ENCODE results near the gene RSPH6A. TPM values are rescaled to one million over a fixed set of nuclear protein-coding genes. Genes with fewer than 3 reads are reported as not detected.

Gene RSPH6A
- total and polyA plus RNA-seq, 2 of the 4 experiments (the other 2 are of a cell fraction): under 0.01 to 0.09 TPM

DNA sequence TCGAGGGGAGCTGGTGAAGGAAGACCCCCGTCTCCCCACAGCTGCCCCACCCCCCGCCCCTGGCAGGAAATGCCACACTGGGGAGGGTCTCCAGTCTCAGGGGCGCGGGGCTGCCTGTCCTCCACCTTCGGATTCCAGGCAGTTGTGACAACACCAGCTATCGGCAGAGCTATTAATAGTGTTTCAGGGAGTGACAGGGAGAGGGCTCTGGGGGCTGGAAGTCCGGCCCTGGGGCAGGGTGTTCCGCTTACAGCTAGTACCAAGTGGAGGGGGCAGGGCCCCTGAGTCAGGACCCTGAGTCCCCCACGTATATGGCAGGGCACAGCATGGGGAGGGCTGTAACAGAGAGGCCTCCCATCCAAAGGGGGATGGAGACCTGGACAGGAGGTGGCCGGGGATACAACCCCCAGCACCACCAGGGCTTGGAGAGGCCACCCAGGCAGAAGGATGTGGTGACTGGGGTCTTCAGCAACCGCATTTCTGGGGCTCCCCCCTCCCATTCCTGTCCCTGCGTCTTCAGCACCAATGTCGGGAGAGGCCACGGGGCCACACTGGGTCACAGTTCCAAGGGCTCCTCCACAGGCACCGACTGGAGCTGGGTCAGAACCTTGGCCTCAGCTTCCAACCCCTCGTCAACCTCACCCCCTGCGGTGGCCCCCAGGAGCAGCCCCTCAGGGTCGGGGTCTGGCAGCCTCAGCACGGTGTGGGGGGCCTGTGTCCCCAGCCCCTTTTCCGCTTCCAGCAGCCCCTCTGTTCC lies 50.0 kb downstream of the RSPH6A start:
- ChIA-PET POLR2A (ENCODE audit: unreplicated experiment) (no interaction called here), CTCF (no interaction called here)
- no peak for DNase-seq
- H3K36me3 ChIP-seq (ENCODE audit: control insufficient read depth, insufficient read depth, low read length): no peaks in the 10 kb centered on the region
- H3K56ac ChIP-seq (ENCODE audit: extremely low read depth, insufficient read depth, low read length): no peak overlapping the region
- no peak overlapping the region for H3K23ac ChIP-seq (ENCODE audit: low read depth, low read length)
- no peak overlapping the region for H4K8ac ChIP-seq (ENCODE audit: low read depth in 2 of 2, low read length in 2 of 2)
- H3K79me1 ChIP-seq (ENCODE audit: low read depth in 1 of 2, low read length in 2 of 2): peaks cover 0 to 20% of the 10 kb centered on the region in 2 experiments; a peak in 1 of 4 replicates
- no peak overlapping the region for H2BK5ac ChIP-seq (ENCODE audit: low read depth, low read length, poor library complexity, severe bottlenecking)
- no peak overlapping the region for H4K91ac ChIP-seq (ENCODE audit: insufficient read depth, low read depth, low read length)
- no peak for TF ChIP-seq MAFK (IDR thresholded peaks at IDR 0.05; ENCODE audit: low read depth, low read length)
- TF ChIP-seq MXI1 (IDR thresholded peaks at IDR 0.05; ENCODE audit: borderline replicate concordance, low read depth, low read length): no peak
- TF ChIP-seq FOS (IDR thresholded peaks at IDR 0.05; ENCODE audit: low read depth, low read length): no peak
- TF ChIP-seq POLR2A (IDR thresholded peaks at IDR 0.05; ENCODE audit: low read depth, low read length): no peak
- TF ChIP-seq CHD1 (IDR thresholded peaks at IDR 0.05; ENCODE audit: low read depth, low read length): no peak
- TF ChIP-seq, protein P1, sequence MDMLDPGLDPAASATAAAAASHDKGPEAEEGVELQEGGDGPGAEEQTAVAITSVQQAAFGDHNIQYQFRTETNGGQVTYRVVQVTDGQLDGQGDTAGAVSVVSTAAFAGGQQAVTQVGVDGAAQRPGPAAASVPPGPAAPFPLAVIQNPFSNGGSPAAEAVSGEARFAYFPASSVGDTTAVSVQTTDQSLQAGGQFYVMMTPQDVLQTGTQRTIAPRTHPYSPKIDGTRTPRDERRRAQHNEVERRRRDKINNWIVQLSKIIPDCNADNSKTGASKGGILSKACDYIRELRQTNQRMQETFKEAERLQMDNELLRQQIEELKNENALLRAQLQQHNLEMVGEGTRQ (IDR thresholded peaks at IDR 0.05; ENCODE audit: low read depth, low read length): no peak
- no peak for TF ChIP-seq NFE2L2 (IDR thresholded peaks at IDR 0.05; ENCODE audit: low read depth, low read length)
- no peak for TF ChIP-seq RAD21 (IDR thresholded peaks at IDR 0.05; ENCODE audit: low read length)
- TF ChIP-seq, protein P2, sequence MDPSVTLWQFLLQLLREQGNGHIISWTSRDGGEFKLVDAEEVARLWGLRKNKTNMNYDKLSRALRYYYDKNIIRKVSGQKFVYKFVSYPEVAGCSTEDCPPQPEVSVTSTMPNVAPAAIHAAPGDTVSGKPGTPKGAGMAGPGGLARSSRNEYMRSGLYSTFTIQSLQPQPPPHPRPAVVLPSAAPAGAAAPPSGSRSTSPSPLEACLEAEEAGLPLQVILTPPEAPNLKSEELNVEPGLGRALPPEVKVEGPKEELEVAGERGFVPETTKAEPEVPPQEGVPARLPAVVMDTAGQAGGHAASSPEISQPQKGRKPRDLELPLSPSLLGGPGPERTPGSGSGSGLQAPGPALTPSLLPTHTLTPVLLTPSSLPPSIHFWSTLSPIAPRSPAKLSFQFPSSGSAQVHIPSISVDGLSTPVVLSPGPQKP (IDR thresholded peaks at IDR 0.05; ENCODE audit: borderline replicate concordance, low read depth, low read length): no peak
- TF ChIP-seq RCOR1 (IDR thresholded peaks at IDR 0.05; ENCODE audit: insufficient replicate concordance, low read length): no peak
- no peak for TF ChIP-seq MAZ (IDR thresholded peaks at IDR 0.05; ENCODE audit: borderline replicate concordance, low read depth, low read length)
- no peak for TF ChIP-seq CEBPB (IDR thresholded peaks at IDR 0.05; ENCODE audit: low read depth, low read length)
- no peak for TF ChIP-seq BHLHE40 (IDR thresholded peaks at IDR 0.05; ENCODE audit: low read depth, low read length)
- no peak for TF ChIP-seq RFX5 (IDR thresholded peaks at IDR 0.05; ENCODE audit: low read depth, low read length)
- no peak overlapping the region for H2BK15ac ChIP-seq (ENCODE audit: low read depth, low read length)
- BruUV-seq (replicated peaks): no TSS peak
- no peak overlapping the region for H2BK20ac ChIP-seq (ENCODE audit: low read depth, low read length)
- dilution Hi-C loops (cut with HindIII; ENCODE audit: low sequenced_read_pairs, unreplicated experiment): no loop called here
- H4K20me1 ChIP-seq (ENCODE audit: insufficient read depth, low read length): peaks cover 6% of the 10 kb centered on the region
- no peak overlapping the region for H3K14ac ChIP-seq (replicated peaks; ENCODE audit: low read depth, low read length)
- no peak overlapping the region for H2AFZ ChIP-seq (replicated peaks; ENCODE audit: low read length, poor library complexity)
- H3K27me3 ChIP-seq (ENCODE audit: control insufficient read depth, insufficient read depth, low read length): no peaks in the 10 kb centered on the region
- no peak for ATAC-seq (ENCODE audit: low read depth)
- intact Hi-C loops (cut with micrococcal nuclease): no loop called here
- H2AK9ac ChIP-seq (replicated peaks; ENCODE audit: low read depth, low read length, poor library complexity): no peak overlapping the region
- 49% methylated on average over 10 of the region's 21 CpGs; no CpG with 5 or more reads in 1 of the 2 experiments for WGBS, 2 experiments (ENCODE audit: extremely low coverage in 2 of 2, insufficient read length in 1 of 2)
- no peak overlapping the region for H4K5ac ChIP-seq (ENCODE audit: low read depth, low read length)
- H3K9me1 ChIP-seq (ENCODE audit: insufficient read depth, low read length): no peaks in the 10 kb centered on the region
- no peaks in the 10 kb centered on the region for H3K9me3 ChIP-seq (ENCODE audit: control insufficient read depth, insufficient read depth, low read length)
- H3K18ac ChIP-seq (ENCODE audit: low read depth, low read length): no peak overlapping the region
- no peak overlapping the region for H3K9ac ChIP-seq (ENCODE audit: low read depth, low read length)
- no peak overlapping the region for H3K4me3 ChIP-seq (ENCODE audit: insufficient read depth, low read depth, low read length)
- no peak overlapping the region for H3K4me2 ChIP-seq (ENCODE audit: low read depth, low read length)
- H2BK120ac ChIP-seq (ENCODE audit: low read depth, low read length): no peak overlapping the region
- no peak overlapping the region for H2AK5ac ChIP-seq (ENCODE audit: low read depth, low read length)
- H3K27ac ChIP-seq (ENCODE audit: insufficient read depth, low read length): no peak overlapping the region
- peaks cover 22% of the 10 kb centered on the region for H3K4me1 ChIP-seq (ENCODE audit: control insufficient read depth, insufficient read depth, low read length)
- in situ Hi-C loops (cut with MboI; ENCODE audit: low sequenced_read_pairs): no loop called here
- no peak overlapping the region for H3K4ac ChIP-seq (ENCODE audit: low read depth, low read length)

Measured in IMR-90 (cell line).